Esophagus muscularis mucosa (tissue), 3 donors: ENCODE results near the gene ZNF652.

Source experiments
- POLR2A ChIP-seq: fragments of 450-650 bp; IDR thresholded peaks from one replicate; pipeline ENCODE4 v1.6.1; 2017; ENCODE audit warnings: antibody characterized with exemption, moderate library complexity, mild to moderate bottlenecking, low read depth
- POLR2AphosphoS5 ChIP-seq, 2 donors: sonication (generic); formaldehyde crosslinking; IDR thresholded peaks; one replicate each; pipeline ENCODE4 v1.6.1; 2017; ENCODE audit warnings: antibody characterized with exemption in 2 of 2
- TF ChIP-seq, protein P1 (sequence below), 3 experiments: fragments of 200-600 bp in 2 of 3; fragments of 450-650 bp in 1 of 3; sonication (generic) in 2 of 3; IDR thresholded peaks; one replicate each; pipeline ENCODE4 v1.5.1; 2017 to 2019; ENCODE audit warnings: antibody characterized with exemption in 3 of 3, mild to moderate bottlenecking in 2 of 3, moderate library complexity in 1 of 3

GRCh38 chr17:49254066-49254465 lies 108.0 kb downstream of the ZNF652 start:
- TF ChIP-seq, protein P1, sequence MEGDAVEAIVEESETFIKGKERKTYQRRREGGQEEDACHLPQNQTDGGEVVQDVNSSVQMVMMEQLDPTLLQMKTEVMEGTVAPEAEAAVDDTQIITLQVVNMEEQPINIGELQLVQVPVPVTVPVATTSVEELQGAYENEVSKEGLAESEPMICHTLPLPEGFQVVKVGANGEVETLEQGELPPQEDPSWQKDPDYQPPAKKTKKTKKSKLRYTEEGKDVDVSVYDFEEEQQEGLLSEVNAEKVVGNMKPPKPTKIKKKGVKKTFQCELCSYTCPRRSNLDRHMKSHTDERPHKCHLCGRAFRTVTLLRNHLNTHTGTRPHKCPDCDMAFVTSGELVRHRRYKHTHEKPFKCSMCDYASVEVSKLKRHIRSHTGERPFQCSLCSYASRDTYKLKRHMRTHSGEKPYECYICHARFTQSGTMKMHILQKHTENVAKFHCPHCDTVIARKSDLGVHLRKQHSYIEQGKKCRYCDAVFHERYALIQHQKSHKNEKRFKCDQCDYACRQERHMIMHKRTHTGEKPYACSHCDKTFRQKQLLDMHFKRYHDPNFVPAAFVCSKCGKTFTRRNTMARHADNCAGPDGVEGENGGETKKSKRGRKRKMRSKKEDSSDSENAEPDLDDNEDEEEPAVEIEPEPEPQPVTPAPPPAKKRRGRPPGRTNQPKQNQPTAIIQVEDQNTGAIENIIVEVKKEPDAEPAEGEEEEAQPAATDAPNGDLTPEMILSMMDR (IDR thresholded peaks at IDR 0.05), result no peak
- TF ChIP-seq POLR2AphosphoS5 (IDR thresholded peaks at IDR 0.05), result no peak
- no peak for TF ChIP-seq POLR2A
